Spleen (tissue), 7 donors: ENCODE results near the gene PSME2.
"Not testable (repeated sequence)": the region's sequence is repeated elsewhere in the genome, so short reads cannot be mapped to it uniquely, and the experiment has no call there.

Source experiments
- CTCF ChIP-seq, 11 experiments: fragments of 200-600 bp in 7 of 11; fragments of 450-650 bp in 4 of 11; sonication (generic) in 4 of 11; IDR thresholded peaks in 8 of 11; conservative IDR thresholded peaks in 3 of 11; 1 replicate in 7 of 11; 2 replicates in 4 of 11; pipeline versions ENCODE4 v1.4.0 to v1.8.0; 2016 to 2021; ENCODE audit warnings: antibody characterized with exemption in 11 of 11, inconsistent platforms in 4 of 11, mild to moderate bottlenecking in 1 of 11
- POLR2A ChIP-seq, 3 donors: fragments of 450-650 bp; IDR thresholded peaks; one replicate each; pipeline ENCODE4 v1.5.1; 2017; ENCODE audit warnings: antibody characterized with exemption in 3 of 3, mild to moderate bottlenecking in 1 of 3
- donor health status: DM: no; HTN: no; CAD: no; lungs with moderate emphysema.
- donor health status: DM: no; HTN: no; CAD: no.
- donor health status: DM: no; HTN: no; CAD: no.

DNA sequence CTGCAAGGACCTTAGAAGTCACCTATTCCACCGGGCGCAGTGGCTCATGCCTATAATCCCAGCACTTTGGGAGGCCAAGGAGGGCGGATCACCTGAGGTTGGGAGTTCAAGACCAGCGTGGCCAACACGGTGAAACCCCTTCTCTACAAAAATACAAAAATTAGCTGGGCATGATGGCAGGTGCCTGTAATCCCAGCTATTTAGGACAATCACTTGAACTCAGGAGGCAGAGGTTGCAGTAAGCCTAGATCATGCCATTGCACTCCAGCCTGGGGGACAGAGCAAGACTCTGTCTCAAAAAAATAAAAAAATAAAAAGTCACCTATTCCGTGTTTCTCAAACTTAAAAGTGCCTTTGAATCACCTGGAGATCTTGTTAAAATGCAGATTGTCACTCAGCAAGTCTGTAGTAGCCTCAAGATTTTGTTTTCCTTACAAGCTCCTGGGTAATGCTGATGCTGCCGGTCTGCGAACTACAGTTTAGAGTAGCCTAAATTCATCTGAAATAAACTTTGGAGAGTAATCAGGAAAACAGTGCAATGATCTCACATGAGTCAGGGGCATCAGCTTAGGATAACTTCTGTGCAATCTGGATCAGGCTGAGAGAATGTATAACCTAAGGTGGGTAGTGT is 40.7 kb downstream of the PSME2 start:
- not testable (repeated sequence) for TF ChIP-seq CTCF (IDR thresholded peaks at IDR 0.05 in 8 of 11, conservative IDR thresholded peaks at IDR 0.05 in 3 of 11); POLR2A (IDR thresholded peaks at IDR 0.05)
